ENCODE measurements around the gene CKAP5. TPM values are rescaled to one million over a fixed set of nuclear protein-coding genes. Genes with fewer than 3 reads are reported as not detected.

CKAP5 gene
- total RNA-seq, 1 donor from 2014 or later = 247 TPM

DNA sequence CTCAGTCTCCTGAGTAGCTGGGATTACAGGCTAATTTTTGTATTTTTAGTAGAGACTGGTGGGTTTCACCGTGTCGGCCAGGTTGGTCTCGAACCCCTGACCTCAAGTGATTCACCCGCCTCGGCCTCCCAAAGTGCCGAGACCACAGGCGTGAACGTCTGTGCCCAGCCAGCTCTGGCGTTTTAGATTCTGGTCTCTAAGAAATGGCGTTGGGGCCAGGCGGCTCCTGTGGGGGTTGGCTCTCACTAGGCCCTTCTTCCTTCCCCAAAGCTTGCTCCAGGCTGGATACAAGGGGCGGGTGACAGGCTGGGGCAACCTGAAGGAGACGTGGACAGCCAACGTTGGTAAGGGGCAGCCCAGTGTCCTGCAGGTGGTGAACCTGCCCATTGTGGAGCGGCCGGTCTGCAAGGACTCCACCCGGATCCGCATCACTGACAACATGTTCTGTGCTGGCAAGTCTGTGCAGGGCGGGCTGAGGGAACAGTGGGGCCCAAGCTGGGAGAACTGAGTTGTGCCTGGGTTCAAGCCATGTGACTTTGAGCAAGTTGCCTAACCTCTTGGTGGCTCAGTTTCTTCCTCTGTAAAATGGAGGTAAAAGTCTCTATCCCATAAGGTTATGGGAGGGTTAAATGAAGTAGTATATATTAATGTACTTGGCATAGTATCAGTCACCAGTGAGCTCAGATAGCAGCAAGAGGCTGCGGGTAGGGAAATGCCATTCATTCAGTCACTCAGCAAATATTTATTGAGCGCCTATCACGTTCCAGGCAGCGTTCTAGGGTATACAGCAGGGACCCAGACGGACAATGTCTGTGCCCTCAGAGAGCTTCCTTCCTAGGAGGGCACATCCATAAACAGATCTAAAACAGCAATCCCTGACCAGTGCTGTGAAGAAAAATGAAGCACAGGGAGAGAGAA, 116.7 kb downstream of the CKAP5 start:
- Histone ChIP-seq H2AFZ (replicated peaks) (no peak overlapping the region), H4K20me1 (ENCODE audit: low read depth) (no peaks in the 10 kb centered on the region), H3K79me2 (ENCODE audit: low read depth) (no peaks in the 10 kb centered on the region), H3K36me3 (no peaks in the 10 kb centered on the region), H3K4me3 (no peak overlapping the region), H3F3A (ENCODE audit: low read depth) (no peaks in the 10 kb centered on the region), H3K9ac (no peak overlapping the region), H3K27ac (no peak overlapping the region), H3K4me2 (no peak overlapping the region), H3K4me1 (no peaks in the 10 kb centered on the region), H3K9me3 (ENCODE audit: low read depth) (no peaks in the 10 kb centered on the region), H3K27me3 (no peaks in the 10 kb centered on the region)
- no peaks in the 10 kb centered on the region for H3K9me3 Mint-ChIP-seq
- H3K36me3 Mint-ChIP-seq = no peaks in the 10 kb centered on the region
- TF ChIP-seq CTCF (IDR thresholded peaks at IDR 0.05) (no peak), EZH2 (IDR thresholded peaks at IDR 0.05) (no peak), EZH2phosphoT487 (IDR thresholded peaks at IDR 0.05) (no peak)
- peaks cover 4% of the 10 kb centered on the region for H3K4me1 Mint-ChIP-seq
- H3K27ac Mint-ChIP-seq = no peak overlapping the region
- H3K27me3 Mint-ChIP-seq (ENCODE audit: insufficient read depth, low read depth) = no peaks in the 10 kb centered on the region
- H3K4me3 Mint-ChIP-seq = no peak overlapping the region
- DNase-seq (ENCODE audit: low spot score) = no peak

DNA sequence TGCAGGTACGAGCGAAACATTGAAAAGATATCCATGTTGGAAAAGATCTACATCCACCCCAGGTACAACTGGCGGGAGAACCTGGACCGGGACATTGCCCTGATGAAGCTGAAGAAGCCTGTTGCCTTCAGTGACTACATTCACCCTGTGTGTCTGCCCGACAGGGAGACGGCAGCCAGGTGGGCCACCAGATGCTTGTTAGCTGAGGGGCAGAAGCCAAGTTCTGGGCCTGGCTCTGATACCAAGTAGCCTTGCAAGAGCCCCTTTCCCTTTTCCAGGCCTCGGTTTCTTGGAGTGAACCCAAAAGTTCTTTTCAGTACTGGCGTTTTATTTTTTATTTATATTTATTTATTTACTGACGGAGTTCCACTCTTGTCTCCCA, 117.4 kb downstream of the CKAP5 start:
- Mint-ChIP-seq H3K4me3 (no peak overlapping the region), H3K9me3 (no peaks in the 10 kb centered on the region), H3K4me1 (peaks cover 9% of the 10 kb centered on the region)

GRCh38 chr11:46727952-46728658, 118.0 kb downstream of the CKAP5 start:
- Mint-ChIP-seq H3K27me3 (ENCODE audit: insufficient read depth, low read depth) (no peaks in the 10 kb centered on the region), H3K27ac (no peak overlapping the region)
- H4K20me1 ChIP-seq (ENCODE audit: low read depth) = no peaks in the 10 kb centered on the region

More for the DNA sequence above, 117.4 kb downstream of the CKAP5 start:
- Histone ChIP-seq H3K4me3 (no peak overlapping the region), H3K27me3 (no peaks in the 10 kb centered on the region), H3K79me2 (ENCODE audit: low read depth) (no peaks in the 10 kb centered on the region), H3K9ac (no peak overlapping the region), H4K20me1 (ENCODE audit: low read depth) (no peaks in the 10 kb centered on the region), H3K9me3 (ENCODE audit: low read depth) (no peaks in the 10 kb centered on the region), H3F3A (ENCODE audit: low read depth) (no peaks in the 10 kb centered on the region), H3K36me3 (no peaks in the 10 kb centered on the region), H2AFZ (replicated peaks) (no peak overlapping the region), H3K4me2 (no peak overlapping the region), H3K4me1 (no peaks in the 10 kb centered on the region), H3K27ac (no peak overlapping the region)
- H3K27me3 Mint-ChIP-seq (ENCODE audit: insufficient read depth, low read depth) = no peaks in the 10 kb centered on the region
- H3K36me3 Mint-ChIP-seq = no peaks in the 10 kb centered on the region
- DNase-seq (ENCODE audit: low spot score) = no peak
- no peak for TF ChIP-seq EZH2phosphoT487 (IDR thresholded peaks at IDR 0.05)
- no peak for TF ChIP-seq CTCF (IDR thresholded peaks at IDR 0.05)
- TF ChIP-seq EZH2 (IDR thresholded peaks at IDR 0.05) = no peak
- no peak overlapping the region for H3K27ac Mint-ChIP-seq

More at GRCh38 chr11:46727952-46728658, 118.0 kb downstream of the CKAP5 start:
- no peak for DNase-seq (ENCODE audit: low spot score)
- Histone ChIP-seq H3F3A (ENCODE audit: low read depth) (no peaks in the 10 kb centered on the region), H3K79me2 (ENCODE audit: low read depth) (no peaks in the 10 kb centered on the region), H3K4me2 (no peak overlapping the region), H3K27ac (no peak overlapping the region), H3K27me3 (no peaks in the 10 kb centered on the region), H3K4me3 (no peak overlapping the region), H3K9me3 (ENCODE audit: low read depth) (no peaks in the 10 kb centered on the region), H2AFZ (replicated peaks) (no peak overlapping the region), H3K9ac (no peak overlapping the region), H3K4me1 (no peaks in the 10 kb centered on the region), H3K36me3 (no peaks in the 10 kb centered on the region)
- peaks cover 9% of the 10 kb centered on the region for H3K4me1 Mint-ChIP-seq
- H3K4me3 Mint-ChIP-seq = no peak overlapping the region
- no peaks in the 10 kb centered on the region for H3K36me3 Mint-ChIP-seq
- no peaks in the 10 kb centered on the region for H3K9me3 Mint-ChIP-seq
- TF ChIP-seq CTCF (IDR thresholded peaks at IDR 0.05) = no peak
- TF ChIP-seq EZH2phosphoT487 (IDR thresholded peaks at IDR 0.05) = no peak
- TF ChIP-seq EZH2 (IDR thresholded peaks at IDR 0.05) = no peak

All from neural progenitor cell (in vitro differentiated cells).